HEK293 (cell line): ENCODE measurements around the gene FGF6.
A peak's percentile ranks its signal among the peaks of the same experiment; 100 is the strongest.

Source experiments
- GLI4 ChIP-seq: fragments of 450-650 bp; formaldehyde crosslinking; IDR thresholded peaks from 2 replicates; pipeline ENCODE4 v1.5.1; 2016; ENCODE audit warnings: missing biosample characterization, missing genetic modification characterization
- GLIS1 ChIP-seq: fragments of 450-650 bp; formaldehyde crosslinking; IDR thresholded peaks from 2 replicates; pipeline ENCODE4 v1.5.1; 2016; ENCODE audit warnings: missing biosample characterization, missing genetic modification characterization
- HOXC10 ChIP-seq: sonication (generic); formaldehyde crosslinking; IDR thresholded peaks from 2 replicates; pipeline ENCODE4 v1.8.1; 2023; ENCODE audit warnings: mild to moderate bottlenecking, missing genetic modification reagents
- PRDM6 ChIP-seq: fragments of 450-650 bp; formaldehyde crosslinking; IDR thresholded peaks from 2 replicates; pipeline ENCODE4 v1.5.1; 2017; ENCODE audit warnings: missing biosample characterization, missing genetic modification characterization
- SCRT2 ChIP-seq: fragments of 450-650 bp; formaldehyde crosslinking; IDR thresholded peaks from 2 replicates; pipeline ENCODE4 v1.5.1; 2016; ENCODE audit warnings: missing biosample characterization, missing genetic modification characterization
- ZBTB44 ChIP-seq: fragments of 450-650 bp; IDR thresholded peaks from 2 replicates; pipeline ENCODE4 v1.5.1; 2018; ENCODE audit warnings: missing biosample characterization, mild to moderate bottlenecking, missing genetic modification characterization
- ZBTB49 ChIP-seq: fragments of 450-650 bp; formaldehyde crosslinking; IDR thresholded peaks from 2 replicates; pipeline ENCODE4 v1.5.1; 2016; ENCODE audit warnings: missing biosample characterization, missing genetic modification characterization, low read depth
- ZNF155 ChIP-seq: fragments of 450-650 bp; formaldehyde crosslinking; IDR thresholded peaks from 2 replicates; pipeline ENCODE4 v1.5.1; 2016; ENCODE audit warnings: missing biosample characterization, missing genetic modification characterization
- ZNF174 ChIP-seq: fragments of 450-650 bp; formaldehyde crosslinking; IDR thresholded peaks from 2 replicates; pipeline ENCODE4 v1.5.0; 2017; ENCODE audit warnings: missing biosample characterization, mild to moderate bottlenecking, missing genetic modification characterization
- ZNF223 ChIP-seq: fragments of 450-650 bp; formaldehyde crosslinking; IDR thresholded peaks from 2 replicates; pipeline ENCODE4 v1.5.1; 2016; ENCODE audit warnings: missing biosample characterization, missing genetic modification characterization
- ZNF24 ChIP-seq: fragments of 450-650 bp; formaldehyde crosslinking; IDR thresholded peaks from 2 replicates; pipeline ENCODE4 v1.5.1; 2016; ENCODE audit warnings: missing biosample characterization, missing genetic modification characterization
- ZNF311 ChIP-seq: fragments of 450-650 bp; formaldehyde crosslinking; IDR thresholded peaks from 2 replicates; pipeline ENCODE4 v1.5.1; 2017; ENCODE audit warnings: missing biosample characterization, missing genetic modification characterization, borderline replicate concordance
- ZNF324 ChIP-seq: fragments of 450-650 bp; formaldehyde crosslinking; IDR thresholded peaks from 2 replicates; pipeline ENCODE4 v1.5.1; 2016; ENCODE audit warnings: missing biosample characterization, missing genetic modification characterization
- ZNF350 ChIP-seq: fragments of 450-650 bp; formaldehyde crosslinking; IDR thresholded peaks from 2 replicates; pipeline ENCODE4 v1.5.0; 2017; ENCODE audit warnings: missing biosample characterization, mild to moderate bottlenecking, missing genetic modification characterization
- ZNF37A ChIP-seq: fragments of 450-650 bp; IDR thresholded peaks from 2 replicates; pipeline ENCODE4 v1.5.1; 2018; ENCODE audit warnings: missing biosample characterization, missing genetic modification characterization
- ZNF398 ChIP-seq: fragments of 450-650 bp; formaldehyde crosslinking; IDR thresholded peaks from 2 replicates; pipeline ENCODE4 v1.5.1; 2017; ENCODE audit warnings: missing biosample characterization, missing genetic modification characterization
- ZNF48 ChIP-seq: fragments of 450-650 bp; formaldehyde crosslinking; IDR thresholded peaks from 2 replicates; pipeline ENCODE4 v1.5.1; 2016; ENCODE audit warnings: missing biosample characterization, missing genetic modification characterization
- ZNF501 ChIP-seq: fragments of 450-650 bp; formaldehyde crosslinking; IDR thresholded peaks from 2 replicates; pipeline ENCODE4 v1.5.1; 2016; ENCODE audit warnings: missing biosample characterization, missing genetic modification characterization
- ZNF513 ChIP-seq: fragments of 450-650 bp; IDR thresholded peaks from 2 replicates; pipeline ENCODE4 v1.5.1; 2018; ENCODE audit warnings: missing biosample characterization, missing genetic modification characterization
- ZNF514 ChIP-seq: fragments of 450-650 bp; formaldehyde crosslinking; IDR thresholded peaks from 2 replicates; pipeline ENCODE4 v1.5.1; 2016; ENCODE audit warnings: missing biosample characterization, missing genetic modification characterization
- ZNF529 ChIP-seq: fragments of 450-650 bp; formaldehyde crosslinking; IDR thresholded peaks from 2 replicates; pipeline ENCODE4 v1.5.1; 2017; ENCODE audit warnings: missing genetic modification characterization, missing biosample characterization; ENCODE audit not compliant: insufficient replicate concordance
- ZNF580 ChIP-seq: fragments of 450-650 bp; formaldehyde crosslinking; IDR thresholded peaks from 2 replicates; pipeline ENCODE4 v1.5.1; 2016; ENCODE audit warnings: missing biosample characterization, missing genetic modification characterization
- ZNF596 ChIP-seq: fragments of 450-650 bp; IDR thresholded peaks from 2 replicates; pipeline ENCODE4 v1.5.0; 2018; ENCODE audit warnings: missing biosample characterization, mild to moderate bottlenecking, missing genetic modification characterization, moderate library complexity
- ZNF624 ChIP-seq: fragments of 450-650 bp; formaldehyde crosslinking; IDR thresholded peaks from 2 replicates; pipeline ENCODE4 v1.5.1; 2017; ENCODE audit warnings: missing biosample characterization, missing genetic modification characterization
- ZNF654 ChIP-seq: fragments of 450-650 bp; formaldehyde crosslinking; IDR thresholded peaks from 2 replicates; pipeline ENCODE4 v1.5.1; 2016; ENCODE audit warnings: low read depth, missing biosample characterization, missing genetic modification characterization
- ZNF664 ChIP-seq: fragments of 450-650 bp; formaldehyde crosslinking; IDR thresholded peaks from 2 replicates; pipeline ENCODE4 v1.5.1; 2016; ENCODE audit warnings: missing biosample characterization, missing genetic modification characterization
- ZNF785 ChIP-seq: fragments of 450-650 bp; formaldehyde crosslinking; IDR thresholded peaks from 2 replicates; pipeline ENCODE4 v1.5.1; 2016; ENCODE audit warnings: missing biosample characterization, missing genetic modification characterization
- ZNF830 ChIP-seq: fragments of 450-650 bp; IDR thresholded peaks from 2 replicates; pipeline ENCODE4 v1.5.0; 2018; ENCODE audit warnings: missing biosample characterization, missing genetic modification characterization, low read depth, mild to moderate bottlenecking, moderate library complexity
- ZNF837 ChIP-seq: fragments of 450-650 bp; formaldehyde crosslinking; IDR thresholded peaks from 2 replicates; pipeline ENCODE4 v1.5.1; 2016; ENCODE audit warnings: missing biosample characterization, missing genetic modification characterization
- ZNF843 ChIP-seq: fragments of 450-650 bp; formaldehyde crosslinking; IDR thresholded peaks from 2 replicates; pipeline ENCODE4 v1.5.1; 2016; ENCODE audit warnings: missing biosample characterization, missing genetic modification characterization

FGF6 gene

GRCh38 chr12:4441355-4442335 lies 4.0 kb downstream of the FGF6 start (continued):
- no peak for TF ChIP-seq ZNF580 (tag by site-specific recombination)
- no peak for TF ChIP-seq GLI4 (tag by site-specific recombination)
- no peak for TF ChIP-seq ZNF529 (tag by site-specific recombination)
- no peak for TF ChIP-seq ZNF830
- TF ChIP-seq ZNF324 (tag by site-specific recombination) = 0 out of 2 replicates have a peak, but pooled peaks have one; percentile 23
- no peak for TF ChIP-seq ZNF155 (tag by site-specific recombination)
- no peak for TF ChIP-seq ZNF311 (tag by site-specific recombination)
- peak; percentile 91 for TF ChIP-seq GLIS1
- TF ChIP-seq SCRT2 (tag by site-specific recombination) = no peak
- TF ChIP-seq ZNF37A = no peak
- no peak for TF ChIP-seq ZNF664 (tag by site-specific recombination)
- TF ChIP-seq ZNF350 (tag by site-specific recombination) = no peak
- TF ChIP-seq ZNF174 (tag by site-specific recombination) = no peak
- no peak for TF ChIP-seq HOXC10 (CRISPR knock-in tag)
- peak; percentile 47; the same call in 1 of the 2 replicates for TF ChIP-seq ZNF501 (tag by site-specific recombination)
- TF ChIP-seq ZNF654 (tag by site-specific recombination) = no peak
- peak; percentile 67 for TF ChIP-seq ZNF24 (tag by site-specific recombination)
- no peak for TF ChIP-seq ZNF48 (tag by site-specific recombination)
- no peak for TF ChIP-seq ZNF513 (tag by site-specific recombination)
- TF ChIP-seq ZNF596 = no peak
- no peak for TF ChIP-seq ZNF514 (tag by site-specific recombination)
- no peak for TF ChIP-seq ZBTB49
- no peak for TF ChIP-seq ZNF624
- TF ChIP-seq ZNF398 (tag by site-specific recombination) = peak; percentile 63
- TF ChIP-seq ZNF843 (tag by site-specific recombination) = peak; percentile 64; the same call in 1 of the 2 replicates
- no peak for TF ChIP-seq ZBTB44 (tag by site-specific recombination)
- TF ChIP-seq ZNF785 = no peak
- no peak for TF ChIP-seq PRDM6 (tag by site-specific recombination)
- TF ChIP-seq ZNF837 = no peak
- 0 out of 2 replicates have a peak, but pooled peaks have one; percentile 33 for TF ChIP-seq ZNF223 (tag by site-specific recombination)
